Muscle of back (tissue), 13 donors: Measurements from ENCODE around the gene PDIA6. TPM values are rescaled to one million over a fixed set of nuclear protein-coding genes. Genes with fewer than 3 reads are reported as not detected.
A peak's percentile ranks its signal among the peaks of the same experiment; 100 is the strongest.

Experiments
- DNase-seq, 3 donors: peaks; one replicate each; pipeline versions ENCODE4 v3.0.0 to v3.0.0-alpha.2; 2013
- long read RNA-seq, 9 donors: transcript quantifications; one replicate each; lab custom pipeline, GENCODE V29; 2026
- polyA plus RNA-seq, 10 donors: library from polyadenylated mRNA; unstranded; fragments of 120-200 nt; gene quantifications; one replicate each; pipeline ENCODE4 v1.2.1, GENCODE V29; 2013; ENCODE audit not compliant: insufficient read length in 10 of 10

The PDIA6 gene
- 100 to 1,000 TPM; 123 to 213 (median 143) TPM for polyA plus RNA-seq
- long read RNA-seq, donor 1, transcript PDIA6-201 (13 exons, 2,338 nt) = major isoform, 46 of 46 reads
- long read RNA-seq, donor 1, partial matches to known transcripts = 0 of 46 reads
- long read RNA-seq, donor 1, other reads (novel, unspliced or antisense) = 0 of 46 reads
- long read RNA-seq, donor 2, transcript PDIA6-201 (13 exons, 2,338 nt) = major isoform, 42 of 48 reads
- long read RNA-seq, donor 2, partial matches to known transcripts = 6 of 48 reads
- long read RNA-seq, donor 2, other reads (novel, unspliced or antisense) = 0 of 48 reads
- long read RNA-seq, donor 3 = 0 reads
- long read RNA-seq, donor 4, transcript PDIA6-201 (13 exons, 2,338 nt) = major isoform, 42 of 42 reads
- long read RNA-seq, donor 4, partial matches to known transcripts = 0 of 42 reads
- long read RNA-seq, donor 4, other reads (novel, unspliced or antisense) = 0 of 42 reads
- long read RNA-seq, donor 5, transcript PDIA6-201 (13 exons, 2,338 nt) = major isoform, 55 of 87 reads
- long read RNA-seq, donor 5, partial matches to known transcripts = 32 of 87 reads
- long read RNA-seq, donor 5, other reads (novel, unspliced or antisense) = 0 of 87 reads
- long read RNA-seq, donor 6, transcript PDIA6-201 (13 exons, 2,338 nt) = major isoform, 40 of 65 reads
- long read RNA-seq, donor 6, partial matches to known transcripts = 25 of 65 reads
- long read RNA-seq, donor 6, other reads (novel, unspliced or antisense) = 0 of 65 reads
- long read RNA-seq, donor 7, transcript PDIA6-201 (13 exons, 2,338 nt) = major isoform, 48 of 48 reads
- long read RNA-seq, donor 7, partial matches to known transcripts = 0 of 48 reads
- long read RNA-seq, donor 7, other reads (novel, unspliced or antisense) = 0 of 48 reads
- long read RNA-seq, donor 8, transcript PDIA6-201 (13 exons, 2,338 nt) = major isoform, 60 of 74 reads
- long read RNA-seq, donor 8, partial matches to known transcripts = 14 of 74 reads
- long read RNA-seq, donor 8, other reads (novel, unspliced or antisense) = 0 of 74 reads
- long read RNA-seq, donor 9, transcript PDIA6-201 (13 exons, 2,338 nt) = major isoform, 6 of 6 reads
- long read RNA-seq, donor 9, partial matches to known transcripts = 0 of 6 reads
- long read RNA-seq, donor 9, other reads (novel, unspliced or antisense) = 0 of 6 reads

DNA sequence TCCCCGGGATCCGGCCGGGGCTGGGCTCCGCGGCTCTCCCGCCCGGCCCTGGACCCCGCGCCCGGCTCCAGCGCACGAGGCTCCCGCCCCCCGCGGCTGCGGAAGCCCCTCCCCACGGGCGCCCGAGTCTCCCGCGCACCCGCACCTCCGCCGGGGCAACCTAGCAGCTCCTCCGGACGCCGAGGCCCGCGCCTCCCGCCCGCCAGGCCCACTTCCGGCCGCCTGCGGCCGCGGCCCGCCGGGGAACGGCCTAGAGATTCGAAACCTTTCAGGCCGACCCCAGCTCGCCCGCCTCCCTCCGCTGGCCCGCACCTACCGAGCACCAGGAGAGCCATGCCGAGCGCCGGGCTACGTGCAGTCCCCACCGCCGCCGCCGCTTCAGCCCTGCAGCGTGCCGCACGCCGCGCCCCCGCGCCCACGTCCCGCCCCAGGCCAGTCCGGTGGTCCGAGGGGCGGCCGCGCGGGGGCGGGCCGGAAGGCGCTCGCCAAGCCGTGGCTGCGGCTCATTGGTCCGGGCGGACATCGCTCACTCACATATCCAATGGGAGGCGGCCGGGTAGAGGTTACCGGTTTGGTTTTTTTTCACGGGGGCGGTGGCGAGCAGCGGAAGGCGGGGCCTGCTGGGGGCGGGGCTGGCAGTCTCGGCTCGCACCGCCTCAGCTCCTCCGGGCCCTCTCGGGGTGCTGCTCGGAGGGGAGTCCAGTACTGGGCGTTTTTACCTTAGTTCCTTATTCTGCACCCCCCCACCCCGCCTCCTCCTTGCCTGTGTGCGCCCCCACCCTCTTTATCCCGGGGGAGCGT is at the start of gene PDIA6:
PDIA6 (minus strand) TSS at position 424 of the 801 bp plus-strand sequence; CDS start at position 335, 89 bp downstream.
- peak; percentile 97 to 98 (median 97) for DNase-seq

DNA sequence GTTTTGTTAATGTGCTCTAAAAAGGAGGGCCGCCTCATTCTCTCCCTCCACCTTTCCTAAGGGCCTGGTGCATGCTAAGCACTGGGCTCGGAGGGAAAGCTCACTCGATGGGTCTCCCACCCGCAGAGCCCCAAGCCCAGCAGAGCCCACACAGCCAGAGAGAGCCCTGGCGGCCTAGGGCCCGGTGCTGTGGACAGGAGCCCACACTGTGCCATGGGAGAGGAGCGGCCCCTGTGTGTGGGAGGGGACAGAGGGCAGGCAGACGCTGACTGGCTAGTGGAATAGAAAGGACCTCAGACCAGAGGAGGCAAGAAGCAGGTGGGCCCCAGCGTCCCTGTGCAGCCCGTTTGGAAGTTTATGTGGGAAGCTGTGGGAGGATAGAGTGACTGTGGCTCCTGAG is 49.7 kb upstream of the PDIA6 start:
- no peak for DNase-seq

GRCh38 chr2:10861765-10862164 is 49.2 kb upstream of the PDIA6 start:
- DNase-seq = no peak

DNA sequence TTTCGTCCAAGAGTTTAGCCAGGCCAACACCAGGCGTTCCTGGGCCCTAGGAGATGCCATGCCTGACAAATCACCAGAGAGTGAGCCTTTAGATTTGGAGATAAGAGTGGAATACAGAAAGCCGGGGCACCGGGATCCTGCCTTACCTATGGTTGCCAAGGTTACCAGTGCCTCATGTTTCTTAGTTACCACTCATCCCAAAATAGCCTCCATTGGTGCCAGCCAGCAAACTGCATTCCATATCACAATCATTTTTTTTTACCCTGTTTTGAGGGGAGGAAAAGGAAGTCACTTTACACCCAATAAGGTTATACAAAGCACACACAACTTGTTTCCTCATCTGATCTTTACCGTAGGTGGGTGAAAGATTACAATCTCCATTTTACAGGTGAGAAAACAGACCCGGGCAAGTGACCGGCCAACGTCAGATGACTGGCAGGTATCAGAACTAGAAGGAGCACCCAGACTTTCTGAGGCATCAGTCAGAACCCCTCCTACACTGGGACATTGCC is 48.3 kb upstream of the PDIA6 start:
- no peak for DNase-seq

- no peak for DNase-seq
Measured at GRCh38 chr2:10860081-10860813, 47.7 kb upstream of the PDIA6 start.

- no peak for DNase-seq
Measured at GRCh38 chr2:10859278-10859677, 46.7 kb upstream of the PDIA6 start.

GRCh38 chr2:10848541-10848940 is 36.0 kb upstream of the PDIA6 start:
- no peak for DNase-seq

- no peak for DNase-seq
Measured at GRCh38 chr2:10847008-10847407, 34.4 kb upstream of the PDIA6 start.

DNA sequence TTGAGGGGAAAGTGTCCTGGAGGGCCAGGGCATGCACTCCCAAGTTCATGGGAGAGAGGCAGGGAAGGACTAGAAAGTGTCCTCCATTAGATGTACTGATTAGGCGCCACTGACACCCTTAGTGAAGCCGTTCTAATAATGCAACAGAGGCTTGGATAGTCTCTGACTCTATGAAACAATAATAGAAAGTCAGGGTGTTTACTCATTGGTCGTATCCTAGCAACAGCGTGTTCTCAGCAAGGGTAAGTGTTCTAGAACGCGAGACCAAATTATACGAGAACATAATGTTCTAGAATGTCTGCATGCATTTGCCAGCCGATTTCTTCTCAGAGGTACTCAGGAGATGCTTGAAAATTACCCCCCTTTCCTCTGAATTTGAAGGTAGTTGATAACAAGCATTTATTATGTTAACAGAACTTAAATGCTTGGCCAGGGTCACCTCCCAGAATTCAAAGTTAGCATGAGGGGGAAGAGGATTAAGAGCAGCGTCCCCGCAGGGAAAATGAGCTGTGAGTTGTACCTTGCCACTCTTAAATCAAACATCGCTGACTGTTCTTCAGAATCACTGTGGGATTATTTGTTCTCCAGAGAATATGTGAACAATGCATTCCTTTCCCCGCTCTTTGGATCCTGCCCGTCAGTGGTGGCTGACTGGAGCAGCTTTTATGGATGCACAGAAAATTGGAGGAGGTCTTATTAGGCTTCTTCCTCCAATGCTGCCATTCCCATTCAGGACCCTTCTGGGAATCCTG is 33.7 kb upstream of the PDIA6 start:
- no peak for DNase-seq

DNA sequence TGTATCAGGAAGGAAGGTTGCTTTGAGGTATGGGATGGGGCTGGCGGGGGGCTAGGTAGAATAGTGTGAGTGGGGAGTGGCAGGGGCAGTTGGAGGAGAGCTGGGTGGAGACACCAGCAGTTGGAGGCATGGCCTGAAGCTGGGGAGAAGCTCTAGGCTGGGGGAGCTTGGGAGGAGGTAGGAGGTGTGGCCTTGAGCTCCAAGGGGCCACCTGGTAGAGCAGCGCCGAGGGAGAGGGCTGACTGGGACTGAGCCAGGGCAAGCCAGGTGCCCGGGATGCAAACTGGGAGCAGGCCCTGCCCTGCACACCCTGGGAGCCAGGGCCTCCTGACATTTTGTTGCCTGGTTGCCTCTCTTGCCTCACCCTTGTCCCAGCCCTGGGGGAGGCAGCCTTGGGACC is 33.1 kb upstream of the PDIA6 start:
- DNase-seq = no peak

DNA sequence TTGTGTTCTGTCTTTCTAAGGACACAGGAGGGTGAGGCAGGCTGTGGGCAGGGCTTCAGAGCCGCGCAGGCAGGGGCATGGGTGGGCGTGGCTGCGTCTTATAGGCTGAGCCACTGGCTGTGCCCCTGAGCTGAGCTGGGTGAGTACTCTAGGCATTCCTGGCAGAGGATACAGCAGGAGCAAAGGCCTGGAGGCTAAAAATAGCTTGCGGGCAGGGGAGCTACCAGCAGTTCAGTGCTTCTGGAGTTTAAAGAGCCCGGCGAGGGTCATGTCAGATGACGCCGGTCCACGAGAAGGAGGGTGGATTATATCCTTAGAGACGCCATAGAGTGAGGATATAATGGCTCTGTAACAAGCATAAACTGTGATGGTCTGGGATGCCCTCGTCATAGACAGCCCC is 31.5 kb upstream of the PDIA6 start:
- DNase-seq = peak; percentile 34 to 55 (median 52)

- DNase-seq = no peak
Measured at GRCh38 chr2:10842506-10842905, 29.9 kb upstream of the PDIA6 start.

- DNase-seq = no peak
Measured at GRCh38 chr2:10841547-10842219, 29.1 kb upstream of the PDIA6 start.

DNA sequence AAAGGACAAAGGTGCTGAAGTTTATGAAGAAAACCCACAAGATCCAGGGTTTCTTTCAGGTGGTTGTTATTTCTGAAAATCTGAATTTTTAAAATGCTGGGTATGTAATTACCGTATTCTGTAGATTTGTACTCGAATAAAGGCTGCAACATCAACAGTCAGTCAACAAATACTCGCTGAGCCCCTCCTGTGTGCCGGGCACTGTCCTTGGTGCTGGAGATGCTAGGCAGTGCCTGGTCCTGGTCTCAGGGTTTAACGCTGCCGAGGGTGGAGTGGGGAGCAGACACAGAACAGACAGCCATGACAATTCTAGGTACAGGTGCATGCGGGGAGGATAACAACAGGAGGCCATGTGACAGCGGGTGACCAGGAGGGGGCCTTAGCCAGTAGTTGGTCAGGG is 27.2 kb upstream of the PDIA6 start:
- DNase-seq = peak in 2 of 3 donors; percentile 27 to 53

DNA sequence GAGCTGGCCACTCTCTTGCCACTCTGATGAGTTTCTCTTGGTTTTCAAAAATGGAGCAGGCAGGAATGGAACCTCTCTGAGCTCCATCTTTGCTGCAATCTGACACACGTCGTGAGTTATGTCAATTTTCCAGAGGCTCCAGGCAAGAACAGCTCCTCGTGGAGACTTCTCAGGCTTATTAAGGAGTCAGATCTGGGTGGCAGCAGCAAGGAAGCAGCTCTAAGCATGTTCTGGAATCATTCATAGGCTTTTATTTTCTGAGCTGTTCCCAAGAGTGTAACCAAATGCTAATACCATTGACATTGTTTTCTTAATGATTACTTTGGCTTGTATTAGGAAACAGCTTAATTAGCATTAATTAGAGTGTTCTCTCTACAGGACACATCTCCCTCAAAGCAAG is 26.1 kb upstream of the PDIA6 start:
- no peak for DNase-seq

DNA sequence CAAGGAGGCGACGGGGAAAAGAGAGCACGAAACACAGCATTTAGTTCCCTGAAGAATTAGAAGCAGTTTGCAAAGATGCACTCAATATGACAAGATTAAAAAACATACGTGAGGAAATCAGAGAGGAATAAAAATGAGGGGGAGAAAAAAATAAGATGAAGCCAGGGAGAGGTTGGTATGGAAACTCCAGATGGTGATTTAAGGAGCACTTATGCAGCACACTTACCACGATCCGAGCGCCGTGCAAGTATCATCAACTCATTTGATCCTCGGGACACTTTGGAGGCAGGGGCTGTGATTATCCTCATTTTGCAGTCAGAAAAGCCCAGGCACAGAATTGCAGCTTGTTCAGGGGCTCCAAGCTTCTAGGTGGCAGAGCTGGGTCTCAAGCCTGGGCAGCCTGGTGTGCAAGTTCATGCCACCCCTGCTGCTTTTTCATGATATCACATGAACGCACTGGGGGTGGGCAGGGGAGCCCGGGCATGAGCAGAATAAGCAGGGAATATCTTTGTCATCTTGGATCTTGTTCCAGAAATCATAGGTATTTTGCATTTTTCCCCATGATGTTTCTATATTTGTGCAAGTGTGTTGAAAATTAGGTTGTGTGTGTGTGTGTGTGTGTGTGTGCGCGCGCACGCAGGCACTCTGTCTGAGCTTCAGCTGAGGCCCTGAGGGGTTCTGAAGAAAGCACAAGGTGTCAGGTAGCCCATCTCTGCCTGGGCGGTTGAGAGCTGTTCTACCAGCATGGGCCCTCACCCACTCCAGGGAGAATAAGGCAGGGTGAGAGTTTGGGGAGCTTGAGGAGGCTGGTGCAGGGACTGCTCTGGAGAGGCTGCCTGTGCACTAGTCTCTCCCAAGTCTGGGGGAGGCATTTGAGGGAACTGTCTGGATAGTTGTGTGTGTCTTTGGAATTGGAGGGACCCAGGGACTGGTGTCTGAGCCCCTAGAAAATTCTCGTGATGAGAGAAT is 25.0 kb upstream of the PDIA6 start:
- no peak for DNase-seq
